Mucosa of gallbladder (tissue), 1 donor: ENCODE data around the gene WDR33. TPM values are rescaled to one million over a fixed set of nuclear protein-coding genes. Genes with fewer than 3 reads are reported as not detected.

Experiments
- DNase-seq: peaks from one replicate; pipeline ENCODE4 v3.0.0-alpha.2; 2020; ENCODE audit warnings: low spot score
- total RNA-seq: library from RNA; stranded (reverse); gene quantifications from one replicate; pipeline ENCODE4 v1.2.1, GENCODE V29; 2021
- donor health status: DM: no; HTN: no; CAD: no.

Gene WDR33
- total RNA-seq, 1 donor from 2014 or later, result 49.2 TPM

- DNase-seq, result peak; percentile 9
These were observed 138.4 kb downstream of the WDR33 start for GRCh38 chr2:127672341-127673224.

GRCh38 chr2:127671557-127672302, 139.2 kb downstream of the WDR33 start:
- peak; percentile 8 for DNase-seq

GRCh38 chr2:127670957-127671290, 140.0 kb downstream of the WDR33 start:
- DNase-seq, result peak; percentile 6

DNA sequence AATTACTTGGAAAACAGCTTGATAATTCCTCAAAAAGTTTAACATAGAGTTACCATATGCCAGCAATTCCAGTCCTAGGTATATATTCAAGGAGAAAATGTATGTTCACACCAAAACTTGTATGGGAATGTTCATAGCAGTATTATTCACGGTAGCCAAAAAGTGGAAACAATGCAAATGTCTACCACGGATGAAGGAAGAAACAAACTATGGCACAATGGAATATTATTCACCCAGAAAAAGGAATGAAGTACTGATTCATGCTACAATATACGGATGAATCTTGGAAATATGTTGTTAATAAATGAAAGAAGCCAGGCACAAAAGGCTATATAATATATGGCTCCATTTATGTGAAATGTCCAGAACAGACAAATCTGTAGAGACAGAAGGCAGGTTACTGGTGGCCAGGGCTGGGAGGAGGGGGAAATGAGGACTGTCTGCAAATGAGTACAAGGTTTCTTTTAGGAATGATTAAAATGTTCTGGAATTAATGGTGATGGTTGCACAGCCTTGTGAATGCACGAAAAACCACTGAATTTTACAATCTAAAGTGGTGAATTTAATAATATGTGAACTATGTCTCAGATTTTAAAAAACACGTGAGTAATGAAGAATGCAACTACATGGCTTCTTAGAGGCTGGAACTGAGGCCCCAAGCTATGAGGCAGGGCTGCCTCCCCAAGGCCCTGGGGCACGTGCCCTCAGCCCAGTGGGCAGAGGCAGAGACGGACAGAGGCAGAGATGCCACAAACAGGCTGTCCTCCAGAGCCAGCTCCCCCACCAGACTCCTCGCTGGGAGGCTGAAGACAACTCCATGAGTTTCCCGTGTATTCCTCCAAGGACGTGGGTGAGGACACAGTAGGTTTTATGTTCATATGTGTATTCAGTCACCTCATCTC, 140.7 kb downstream of the WDR33 start:
- peak; percentile 7 for DNase-seq

GRCh38 chr2:127669056-127669455, 141.9 kb downstream of the WDR33 start:
- no peak for DNase-seq

- no peak for DNase-seq
These were observed 145.6 kb downstream of the WDR33 start for GRCh38 chr2:127665267-127665893.

GRCh38 chr2:127664895-127665225, 146.1 kb downstream of the WDR33 start:
- DNase-seq, result no peak

DNA sequence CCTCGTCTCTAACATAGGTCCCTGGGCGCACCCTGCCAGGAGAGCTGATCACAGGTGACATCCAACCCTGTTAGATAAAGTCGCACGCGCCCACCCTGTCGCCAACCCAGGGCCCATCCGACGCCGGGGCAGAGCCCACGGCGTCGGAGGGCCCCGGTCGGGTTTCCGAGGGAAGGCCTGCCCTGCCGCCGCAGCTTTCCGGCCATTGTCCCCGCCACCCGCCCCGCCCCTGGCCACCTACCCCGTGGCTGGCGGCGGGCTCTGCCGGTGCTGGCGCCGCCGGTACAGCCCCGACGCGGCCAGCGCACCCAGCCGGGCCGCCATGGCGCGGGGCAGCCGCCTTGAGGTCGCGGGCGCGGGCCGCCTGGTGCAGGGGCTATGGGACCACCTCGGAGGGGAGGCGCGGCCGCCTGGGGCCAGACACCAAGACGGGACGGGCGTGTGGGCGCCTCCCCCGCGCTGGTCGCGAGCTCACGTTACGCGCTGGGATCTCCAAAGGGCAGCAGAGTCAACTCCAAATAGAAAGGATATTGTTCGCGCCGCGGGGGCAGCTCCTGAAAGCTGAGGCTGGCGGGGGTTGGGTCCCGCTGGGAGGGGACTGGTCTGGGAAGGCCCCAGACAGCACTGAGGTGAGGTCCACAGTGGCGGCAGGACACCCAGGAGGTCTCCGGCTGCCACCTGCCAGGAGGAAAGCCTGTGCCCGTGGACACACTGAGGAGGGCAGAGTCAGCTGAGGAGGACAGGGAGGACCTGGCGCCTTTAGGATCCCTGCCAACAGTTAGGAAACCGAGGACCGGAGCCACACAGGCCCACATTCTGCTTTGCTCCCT, 146.7 kb downstream of the WDR33 start:
- no peak for DNase-seq

GRCh38 chr2:127663566-127664064, 147.4 kb downstream of the WDR33 start:
- DNase-seq, result no peak

DNA sequence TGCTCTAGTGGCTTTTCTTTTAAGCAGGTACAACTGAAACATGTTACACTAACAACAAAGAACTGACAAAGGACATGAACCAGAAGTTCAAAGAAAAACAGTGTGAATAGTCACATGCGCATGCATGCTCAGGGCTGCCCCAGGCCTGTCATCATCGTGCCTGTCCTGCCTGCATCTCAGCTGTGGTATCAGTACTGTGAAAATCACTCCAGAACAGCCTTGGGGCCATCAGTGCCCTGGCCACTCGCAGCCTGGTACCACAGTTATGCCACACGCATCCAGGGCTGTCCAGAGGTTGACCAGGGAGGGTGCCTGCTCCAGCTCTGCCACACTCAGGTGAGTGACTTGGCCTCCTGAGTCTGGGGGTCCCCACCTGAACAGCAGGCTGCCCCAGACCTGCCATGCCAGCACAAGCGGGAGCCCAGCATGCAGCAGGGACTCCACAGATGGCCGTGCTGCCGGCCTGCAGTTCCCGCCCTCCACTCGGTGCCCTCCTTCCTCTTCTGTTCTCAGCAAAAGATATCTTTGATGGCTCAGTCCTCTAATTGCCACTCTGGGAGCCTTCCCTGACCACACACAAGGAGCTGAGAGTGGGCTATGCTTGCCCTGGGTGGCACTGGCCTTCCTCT, 147.9 kb downstream of the WDR33 start:
- no peak for DNase-seq

- DNase-seq, result no peak
These were observed 148.9 kb downstream of the WDR33 start for GRCh38 chr2:127661949-127662510.

GRCh38 chr2:127661072-127661649, 149.8 kb downstream of the WDR33 start:
- DNase-seq, result no peak

DNA sequence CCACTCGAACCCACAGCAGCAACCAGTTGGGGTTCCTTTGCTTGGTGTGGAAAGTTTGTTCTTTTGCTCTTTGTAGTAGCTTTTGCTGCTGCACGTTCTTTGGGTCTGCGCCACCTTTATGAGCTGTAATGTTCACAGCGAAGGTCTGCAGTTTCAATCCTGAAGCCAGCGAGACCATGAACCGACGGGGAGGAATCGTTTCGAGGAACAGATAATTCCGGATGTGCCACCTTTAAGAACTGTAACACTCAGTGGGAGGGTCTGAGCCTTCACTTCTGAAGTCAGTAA, 150.7 kb downstream of the WDR33 start:
- no peak for DNase-seq

GRCh38 chr2:127659408-127660290, 151.3 kb downstream of the WDR33 start:
- no peak for DNase-seq

DNA sequence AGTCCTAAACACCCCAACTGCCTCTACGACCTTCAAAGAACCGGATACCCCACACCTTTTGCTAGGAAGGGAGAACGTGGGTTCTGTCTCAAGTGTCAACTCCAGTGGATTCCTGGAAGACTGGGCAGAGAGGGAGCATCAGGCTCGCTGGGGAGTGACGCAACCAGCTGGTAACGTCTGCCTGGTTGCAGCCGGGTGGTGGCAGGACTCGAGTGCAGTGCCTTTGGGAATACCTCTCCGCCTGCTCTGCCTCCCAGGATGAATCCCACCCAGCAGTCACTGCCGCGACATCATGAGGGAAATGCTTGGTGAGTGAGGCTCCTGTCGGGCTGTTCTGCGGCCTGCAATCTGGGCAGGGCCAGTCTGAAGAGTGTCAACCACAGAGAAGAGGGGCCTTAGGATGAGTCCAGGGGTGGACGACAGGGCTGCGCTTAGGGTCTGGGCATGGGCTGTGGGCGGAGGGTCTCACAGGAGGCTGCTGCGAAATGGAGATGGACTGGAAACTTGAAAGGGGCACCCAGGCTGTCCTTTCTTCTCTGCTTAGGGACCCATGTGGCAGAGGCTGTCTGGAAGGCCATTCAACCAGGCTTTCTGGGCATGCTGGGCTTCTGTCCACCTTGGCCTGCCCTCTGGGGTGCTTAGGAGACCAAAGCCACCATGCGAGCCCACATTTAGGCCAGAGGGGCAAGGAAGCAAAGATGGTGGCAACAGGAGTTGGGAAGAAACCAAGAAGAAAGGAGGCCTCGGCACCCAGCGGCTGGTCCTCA, 152.1 kb downstream of the WDR33 start:
- DNase-seq, result no peak

- no peak for DNase-seq
These were observed 152.8 kb downstream of the WDR33 start for GRCh38 chr2:127658146-127658545.

DNA sequence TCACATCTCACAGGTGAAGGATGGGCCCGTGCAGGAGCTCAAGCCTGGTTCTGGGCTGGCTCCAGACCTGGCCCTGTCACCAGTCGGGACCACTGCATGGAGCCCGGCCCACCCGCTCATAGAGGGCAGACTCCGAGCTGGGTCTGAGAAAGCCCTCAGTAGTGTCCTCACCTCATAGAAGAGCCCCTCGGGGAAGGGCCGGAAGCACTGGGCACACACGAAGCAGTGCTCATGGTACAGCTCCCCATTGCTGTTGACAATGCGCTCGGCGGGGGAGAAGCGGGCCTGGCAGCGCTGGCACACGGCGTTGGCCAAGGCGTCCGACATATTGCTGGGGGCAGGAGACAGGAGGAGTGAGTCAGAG, 153.8 kb downstream of the WDR33 start:
- no peak for DNase-seq
